ENCODE results near the gene SLC30A7. TPM values are rescaled to one million over a fixed set of nuclear protein-coding genes. Genes with fewer than 3 reads are reported as not detected.

SLC30A7 gene
- polyA plus RNA-seq, 12 donors: 8.6 to 69.7 (median 11.7) TPM

- DNase-seq: peak; percentile 91
Observed at GRCh38 chr1:101025657-101026429, 130.0 kb downstream of the SLC30A7 start, which contains the start of gene DPH5. DPH5 (minus strand) TSS chr1:101025784; CDS start chr1:101025443, 341 bp downstream.

- DNase-seq: no peak
Observed at GRCh38 chr1:101026430-101026788, 130.5 kb downstream of the SLC30A7 start.

GRCh38 chr1:101027194-101027772 lies 131.4 kb downstream of the SLC30A7 start:
- no peak for DNase-seq

- DNase-seq: no peak
Observed at GRCh38 chr1:101028466-101028865, 132.6 kb downstream of the SLC30A7 start.

GRCh38 chr1:101029184-101029583 lies 133.3 kb downstream of the SLC30A7 start:
- DNase-seq: no peak

- no peak for DNase-seq
Observed at GRCh38 chr1:101030881-101031280, 135.0 kb downstream of the SLC30A7 start.

Other genes starting within 250 kb of the SLC30A7 start
- 10 to 100 TPM in 10 of 12 donors, 1 to 10 TPM in 1, not detected in 1; 5.4 to 25.0 (median 12.4) TPM for gene VCAM1, start 176.3 kb upstream of the SLC30A7 start, polyA plus RNA-seq (ENCODE audit: insufficient read length in 12 of 12)
- 10 to 100 TPM in 11 of 12 donors, not detected in 1; 25.9 to 53.2 (median 42.0) TPM for gene EXTL2, start 1.2 kb upstream of the SLC30A7 start, polyA plus RNA-seq (ENCODE audit: insufficient read length in 12 of 12)
- 10 to 100 TPM in 11 of 12 donors, not detected in 1; 34.7 to 68.3 (median 60.3) TPM for gene DPH5, start 129.7 kb downstream of the SLC30A7 start, polyA plus RNA-seq (ENCODE audit: insufficient read length in 12 of 12)

Data from muscle of arm (tissue), 12 donors.